Activated T-cell treated with anti-CD3 and anti-CD28 coated beads for 24 hours (primary cell): Measurements from ENCODE around the gene ZNF367.

Source experiments
- DNase-seq: peaks from one replicate; pipeline ENCODE4 v3.0.0-alpha.2; 2020; ENCODE audit warnings: low read depth

Gene ZNF367

GRCh38 chr9:96418083-96418919, at the start of gene ZNF367:
ZNF367 (minus strand) TSS chr9:96418370; CDS start chr9:96418032, 338 bp downstream.
- DNase-seq = peak; percentile 90

- no peak for DNase-seq
These were observed 49.6 kb upstream of the ZNF367 start for GRCh38 chr9:96467784-96468183.

GRCh38 chr9:96464426-96464825, 46.3 kb upstream of the ZNF367 start:
- no peak for DNase-seq

GRCh38 chr9:96462541-96462940, 44.4 kb upstream of the ZNF367 start:
- DNase-seq = no peak

DNA sequence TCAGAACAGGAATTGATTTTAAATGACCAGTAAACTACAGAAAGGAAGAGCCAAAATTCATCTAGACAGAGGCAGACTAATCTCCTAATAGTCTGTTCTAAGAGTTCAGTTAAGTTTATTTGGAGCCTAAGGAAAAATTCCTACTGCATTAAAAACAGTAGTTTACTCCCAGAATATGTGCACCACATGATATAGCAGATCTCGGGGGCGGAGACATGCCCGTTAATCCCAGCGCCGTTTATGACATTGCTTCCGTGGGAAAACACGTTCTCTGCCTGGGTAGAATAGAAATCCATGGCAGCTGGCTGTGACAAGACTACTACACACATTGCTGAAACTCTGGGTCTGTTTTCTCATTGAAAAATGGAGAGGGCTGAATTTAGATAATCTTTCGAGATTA, 43.2 kb upstream of the ZNF367 start:
- DNase-seq = no peak

DNA sequence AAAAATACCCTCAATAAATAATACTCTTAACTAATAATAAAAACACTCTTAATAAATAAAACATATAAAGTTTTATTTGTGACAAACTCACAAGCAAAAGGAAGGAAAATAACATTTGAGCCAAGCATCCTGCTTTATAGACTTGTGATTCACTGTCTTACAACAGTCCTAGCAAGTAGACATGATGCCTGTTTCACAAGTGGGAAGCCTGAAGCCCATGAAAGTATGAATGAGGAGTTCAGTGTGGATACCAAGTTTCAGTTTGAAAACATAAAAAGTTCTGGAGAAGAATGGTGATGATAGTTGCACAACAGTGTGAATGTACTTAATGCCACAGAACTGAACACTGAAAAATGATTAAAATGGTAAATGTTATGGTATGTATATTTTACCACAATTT, 42.7 kb upstream of the ZNF367 start:
- no peak for DNase-seq

DNA sequence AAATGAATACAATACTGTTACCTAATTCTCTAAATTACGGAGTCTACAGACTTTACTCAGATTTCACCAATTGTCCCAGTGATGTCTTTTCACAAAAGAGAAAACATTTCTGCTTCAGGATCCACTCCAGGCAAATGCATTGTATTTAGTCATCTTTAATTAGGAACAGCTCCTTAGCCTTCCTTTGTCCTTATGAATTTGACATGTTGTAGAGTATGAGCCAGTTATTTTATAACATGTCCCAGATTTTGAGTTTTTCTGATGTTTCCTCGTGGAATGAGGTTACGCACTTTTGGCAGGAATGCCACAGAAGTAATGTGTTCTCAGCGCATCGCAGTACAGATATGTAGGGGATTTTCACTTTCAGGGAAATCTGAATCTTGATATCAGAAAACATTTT, 42.3 kb upstream of the ZNF367 start:
- no peak for DNase-seq

GRCh38 chr9:96459268-96460007, 41.3 kb upstream of the ZNF367 start:
- DNase-seq = no peak

GRCh38 chr9:96458226-96458625, 40.1 kb upstream of the ZNF367 start:
- no peak for DNase-seq

- DNase-seq = no peak
These were observed 39.1 kb upstream of the ZNF367 start for GRCh38 chr9:96457266-96457665.

DNA sequence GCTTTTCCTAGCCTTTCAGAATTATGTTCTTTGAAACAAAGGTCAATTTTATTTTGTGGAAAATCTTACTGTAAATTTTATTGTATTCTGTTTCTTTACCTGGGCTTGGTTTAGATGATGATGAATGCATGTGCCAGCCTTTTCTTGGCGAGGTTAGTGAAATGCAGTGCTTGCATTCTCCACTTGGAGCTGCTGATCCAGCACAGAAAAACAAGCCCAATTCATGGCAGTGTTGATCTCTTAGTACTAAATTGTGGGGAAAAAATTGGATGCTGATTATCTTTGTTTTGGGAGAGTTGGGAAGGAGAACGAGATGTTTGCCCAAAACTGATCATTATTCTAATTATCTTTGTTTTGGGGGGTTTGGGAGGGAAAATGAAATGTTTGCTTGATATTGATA, 35.5 kb upstream of the ZNF367 start:
- DNase-seq = no peak

DNA sequence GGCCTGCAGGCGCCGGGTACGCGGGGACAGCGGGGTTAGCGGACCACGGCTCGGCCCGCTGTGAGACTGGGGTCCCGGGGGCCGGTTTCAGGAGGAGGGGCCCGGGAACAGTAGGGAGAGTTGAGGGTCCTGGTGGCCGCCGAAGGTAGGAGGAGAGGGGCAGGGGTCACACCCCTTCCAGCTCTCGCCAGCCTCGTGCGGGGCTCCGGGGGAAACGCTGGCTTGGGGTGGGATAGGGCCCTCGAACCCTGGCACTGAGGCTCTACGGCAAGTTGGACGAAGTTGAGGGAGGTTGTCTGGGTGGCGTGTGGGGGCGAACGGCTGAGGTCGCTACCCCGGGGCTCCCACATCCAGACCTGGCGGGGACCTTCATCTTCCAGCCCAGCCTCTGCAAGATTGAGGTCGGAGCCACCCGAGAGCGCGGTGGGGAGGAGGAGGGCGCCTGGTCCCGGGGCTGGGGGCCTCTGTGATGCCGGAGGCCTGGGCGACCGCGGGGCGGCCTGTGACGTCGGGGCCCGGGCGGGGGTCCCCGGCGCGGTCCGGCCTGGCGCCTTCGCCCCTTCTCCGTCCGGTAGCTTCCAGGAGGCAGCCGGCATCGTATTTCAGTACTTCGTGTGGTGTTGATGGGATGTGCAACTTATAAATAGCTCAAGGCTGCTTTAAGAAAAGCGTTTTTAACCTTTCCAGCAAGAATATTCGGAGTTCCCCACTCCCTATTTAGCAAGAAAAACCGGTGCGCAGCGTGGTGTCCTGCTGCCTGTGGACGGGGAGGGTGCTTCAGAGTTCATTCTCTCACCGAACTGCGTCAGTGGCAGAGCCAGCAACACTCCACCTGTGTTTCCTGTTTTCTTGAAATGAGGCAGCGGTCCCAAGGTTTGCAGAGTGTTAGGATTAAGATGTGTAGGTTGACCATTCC, 32.7 kb upstream of the ZNF367 start:
- no peak for DNase-seq

- DNase-seq = peak; percentile 94
These were observed 31.9 kb upstream of the ZNF367 start, which contains the start of gene HABP4 for GRCh38 chr9:96449845-96450612. HABP4 (plus strand) TSS chr9:96450169; CDS start chr9:96450280, 111 bp downstream.

- DNase-seq = no peak
These were observed 31.3 kb upstream of the ZNF367 start for GRCh38 chr9:96449523-96449844.

GRCh38 chr9:96448546-96449170, 30.5 kb upstream of the ZNF367 start:
- DNase-seq = no peak

DNA sequence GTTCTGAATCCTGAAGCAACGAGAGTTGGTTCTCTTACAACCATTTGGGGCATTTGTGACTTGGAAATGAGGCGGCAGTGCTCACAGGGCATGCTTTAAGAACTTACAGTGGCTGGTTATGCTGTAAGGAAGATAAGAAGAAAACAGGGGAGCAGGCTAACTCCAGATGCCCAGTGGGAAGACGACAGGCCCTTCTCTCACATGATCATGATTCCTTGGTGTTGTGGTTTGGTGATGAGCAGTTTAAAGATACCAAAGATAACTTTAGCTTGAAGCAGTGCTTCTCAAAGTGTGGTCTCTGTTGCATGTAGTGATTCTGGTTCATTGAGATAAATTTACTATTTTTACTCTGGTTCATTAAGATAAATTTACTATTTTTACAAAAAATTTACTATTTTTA, 29.2 kb upstream of the ZNF367 start:
- DNase-seq = no peak

DNA sequence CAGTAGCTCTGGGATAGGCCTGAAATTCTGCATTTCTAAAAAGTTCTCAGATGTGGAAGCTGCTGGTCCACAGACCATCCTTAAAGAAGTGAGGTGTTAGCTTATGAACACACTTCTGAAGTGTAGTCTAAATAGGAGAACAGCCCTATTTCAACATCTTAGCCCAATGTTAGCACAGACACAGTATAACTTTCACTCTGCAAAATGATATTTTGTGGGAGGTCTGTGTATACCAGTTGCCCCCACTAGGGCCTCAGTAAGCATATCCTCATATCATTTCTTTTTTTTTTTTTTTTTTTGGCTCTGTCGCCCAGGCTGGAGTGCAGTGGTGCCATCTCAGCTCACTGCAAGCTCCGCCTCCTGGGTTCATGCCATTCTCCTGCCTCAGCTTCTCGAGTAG, 24.3 kb upstream of the ZNF367 start:
- DNase-seq = no peak

GRCh38 chr9:96441798-96442445, 23.8 kb upstream of the ZNF367 start:
- DNase-seq = no peak

DNA sequence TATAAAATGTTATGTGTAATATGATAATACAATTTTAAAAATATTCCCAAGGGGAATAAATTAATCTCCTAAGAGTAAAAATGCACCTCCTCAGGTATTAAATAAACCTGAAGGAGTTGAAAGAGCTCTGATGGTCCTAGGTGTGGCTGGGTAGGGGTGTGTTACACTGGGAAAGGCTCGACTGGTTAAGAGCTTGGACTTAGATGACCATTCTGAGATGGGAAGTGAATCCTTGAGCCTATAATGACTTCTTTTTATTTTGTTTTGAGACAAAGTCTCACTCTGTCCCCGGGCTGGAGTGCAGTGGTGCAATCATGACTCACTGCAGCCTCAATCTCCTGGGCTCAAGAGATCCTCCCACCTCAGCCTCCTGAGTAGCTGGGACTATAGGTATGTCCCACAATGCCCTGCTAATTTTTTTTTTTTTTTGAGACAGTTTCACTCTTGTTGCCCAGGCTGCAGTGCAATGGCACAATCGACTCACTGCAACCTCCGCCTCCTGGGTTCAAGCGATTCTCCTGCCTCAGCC, 22.6 kb upstream of the ZNF367 start:
- no peak for DNase-seq

GRCh38 chr9:96437454-96437853, 19.3 kb upstream of the ZNF367 start:
- no peak for DNase-seq
